Measurements from ENCODE around the gene SIX4. TPM values are rescaled to one million over a fixed set of nuclear protein-coding genes. Genes with fewer than 3 reads are reported as not detected.
"Not testable (repeated sequence)": the region's sequence is repeated elsewhere in the genome, so short reads cannot be mapped to it uniquely, and the experiment has no call there.

The SIX4 gene
- total RNA-seq, 1 donor from 2014 or later: 5.2 TPM

DNA sequence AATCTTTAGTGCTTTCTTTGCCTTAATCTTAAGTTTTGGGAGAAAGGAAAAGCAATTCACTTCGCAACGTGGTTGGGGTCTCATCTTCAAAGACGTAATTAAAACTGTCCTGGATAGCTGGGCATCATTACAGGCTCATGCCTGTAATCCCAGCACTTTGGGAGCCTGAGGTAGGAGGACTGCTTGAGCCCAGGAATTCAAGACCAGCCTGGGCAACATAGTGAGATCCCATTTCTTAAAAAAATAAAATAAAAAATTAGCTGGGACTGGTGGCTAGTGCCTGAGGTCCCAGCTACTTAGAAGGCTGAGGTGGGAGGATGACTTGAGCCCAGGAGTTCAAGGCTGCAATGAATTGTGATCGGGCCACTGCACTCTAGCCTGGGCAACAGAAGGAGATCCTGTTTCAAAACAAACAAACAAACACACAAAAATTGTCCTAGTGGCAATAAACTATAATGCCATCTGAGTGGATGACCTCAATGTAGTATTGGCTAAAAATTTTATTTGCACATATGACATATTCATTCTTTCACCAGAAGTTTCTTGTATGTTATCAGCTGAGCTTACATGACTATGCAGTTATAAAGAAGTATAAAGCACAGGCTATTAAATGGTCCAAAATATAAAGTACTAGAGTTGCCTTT, 8.8 kb upstream of the SIX4 start:
- Mint-ChIP-seq H3K27ac (ENCODE audit: unreplicated experiment) (no peak overlapping the region), H3K36me3 (ENCODE audit: low read depth) (no peaks in the 10 kb centered on the region), H3K4me1 (peaks cover 20% of the 10 kb centered on the region), H3K4me3 (peak overlapping the region; percentile 35), H3K9me3 (no peaks in the 10 kb centered on the region), H3K27me3 (ENCODE audit: low read depth) (peaks cover 50% of the 10 kb centered on the region)
- TF ChIP-seq, protein P1, sequence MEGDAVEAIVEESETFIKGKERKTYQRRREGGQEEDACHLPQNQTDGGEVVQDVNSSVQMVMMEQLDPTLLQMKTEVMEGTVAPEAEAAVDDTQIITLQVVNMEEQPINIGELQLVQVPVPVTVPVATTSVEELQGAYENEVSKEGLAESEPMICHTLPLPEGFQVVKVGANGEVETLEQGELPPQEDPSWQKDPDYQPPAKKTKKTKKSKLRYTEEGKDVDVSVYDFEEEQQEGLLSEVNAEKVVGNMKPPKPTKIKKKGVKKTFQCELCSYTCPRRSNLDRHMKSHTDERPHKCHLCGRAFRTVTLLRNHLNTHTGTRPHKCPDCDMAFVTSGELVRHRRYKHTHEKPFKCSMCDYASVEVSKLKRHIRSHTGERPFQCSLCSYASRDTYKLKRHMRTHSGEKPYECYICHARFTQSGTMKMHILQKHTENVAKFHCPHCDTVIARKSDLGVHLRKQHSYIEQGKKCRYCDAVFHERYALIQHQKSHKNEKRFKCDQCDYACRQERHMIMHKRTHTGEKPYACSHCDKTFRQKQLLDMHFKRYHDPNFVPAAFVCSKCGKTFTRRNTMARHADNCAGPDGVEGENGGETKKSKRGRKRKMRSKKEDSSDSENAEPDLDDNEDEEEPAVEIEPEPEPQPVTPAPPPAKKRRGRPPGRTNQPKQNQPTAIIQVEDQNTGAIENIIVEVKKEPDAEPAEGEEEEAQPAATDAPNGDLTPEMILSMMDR (conservative IDR thresholded peaks at IDR 0.05): no peak
- DNase-seq (ENCODE audit: low read depth, low spot score): no peak

DNA sequence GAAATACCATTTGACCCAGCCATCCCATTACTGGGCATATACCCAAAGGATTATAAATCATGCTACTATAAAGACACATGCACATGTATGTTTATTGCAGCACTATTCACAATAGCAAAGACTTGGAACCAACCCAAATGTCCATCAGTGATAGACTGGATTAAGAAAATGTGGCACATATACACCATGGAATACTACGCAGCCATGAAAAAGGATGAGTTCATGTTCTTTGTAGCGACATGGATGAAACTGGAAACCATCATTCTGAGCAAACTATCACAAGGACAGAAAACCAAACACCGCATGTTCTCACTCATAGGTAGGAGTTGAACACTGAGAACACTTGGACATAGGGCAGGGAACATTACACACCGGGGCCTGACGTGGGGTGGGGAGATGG, 7.1 kb upstream of the SIX4 start:
- H3K4me3 Mint-ChIP-seq; H3K27ac Mint-ChIP-seq (ENCODE audit: unreplicated experiment); DNase-seq (ENCODE audit: low read depth, low spot score); H3K36me3 Mint-ChIP-seq (ENCODE audit: low read depth); H3K9me3 Mint-ChIP-seq: not testable (repeated sequence)
- Mint-ChIP-seq H3K4me1 (peaks cover 17% of the 10 kb centered on the region), H3K27me3 (ENCODE audit: low read depth) (peaks cover 64% of the 10 kb centered on the region)

DNA sequence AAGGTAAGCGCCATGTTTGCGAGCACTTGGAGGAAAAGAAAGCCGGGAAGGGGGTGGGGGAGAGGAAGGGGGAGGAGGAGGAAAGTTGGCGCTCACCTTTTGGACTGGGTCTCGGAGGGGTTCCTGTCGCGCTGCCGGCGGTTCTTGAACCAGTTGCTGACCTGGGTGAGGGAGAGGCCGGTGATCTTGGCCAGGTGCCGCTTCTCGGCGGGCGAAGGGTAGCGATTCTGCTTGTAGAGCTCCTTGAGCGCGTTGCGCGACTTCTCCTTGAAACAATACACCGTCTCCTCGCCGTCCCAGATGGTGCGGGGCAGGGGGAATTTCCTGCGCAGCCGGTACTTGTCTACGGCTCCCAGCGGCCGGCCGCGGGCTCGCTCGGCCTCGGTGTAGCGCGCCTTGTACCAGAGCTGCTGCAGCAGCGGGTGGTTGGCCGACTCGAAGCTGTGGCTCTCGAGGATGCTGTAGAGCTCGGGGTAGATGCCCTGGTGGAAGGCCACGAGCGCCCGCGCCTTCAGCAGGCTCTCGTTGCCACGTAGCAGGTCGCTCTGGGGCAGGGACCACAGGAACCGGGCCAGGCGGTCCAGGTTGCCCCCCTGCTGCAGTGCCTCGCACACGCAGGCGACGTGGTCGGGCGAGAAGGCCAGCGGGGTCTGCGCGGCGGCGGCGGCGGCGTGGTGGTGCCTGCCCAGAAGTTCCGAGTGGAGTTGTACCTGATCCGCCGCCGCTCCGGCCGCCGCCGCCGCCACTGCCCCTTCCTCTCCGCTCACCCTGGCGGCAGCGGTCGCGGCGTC, 840 bp downstream of the SIX4 start:
- Mint-ChIP-seq H3K27me3 (ENCODE audit: low read depth) (peaks cover 71% of the 10 kb centered on the region), H3K27ac (ENCODE audit: unreplicated experiment) (no peak overlapping the region), H3K9me3 (no peaks in the 10 kb centered on the region), H3K4me1 (peaks cover 22% of the 10 kb centered on the region), H3K4me3 (peak overlapping the region; percentile 100), H3K36me3 (ENCODE audit: low read depth) (no peaks in the 10 kb centered on the region)
- TF ChIP-seq, protein P1 (conservative IDR thresholded peaks at IDR 0.05): no peak
- DNase-seq (ENCODE audit: low read depth, low spot score): peak; percentile 40

DNA sequence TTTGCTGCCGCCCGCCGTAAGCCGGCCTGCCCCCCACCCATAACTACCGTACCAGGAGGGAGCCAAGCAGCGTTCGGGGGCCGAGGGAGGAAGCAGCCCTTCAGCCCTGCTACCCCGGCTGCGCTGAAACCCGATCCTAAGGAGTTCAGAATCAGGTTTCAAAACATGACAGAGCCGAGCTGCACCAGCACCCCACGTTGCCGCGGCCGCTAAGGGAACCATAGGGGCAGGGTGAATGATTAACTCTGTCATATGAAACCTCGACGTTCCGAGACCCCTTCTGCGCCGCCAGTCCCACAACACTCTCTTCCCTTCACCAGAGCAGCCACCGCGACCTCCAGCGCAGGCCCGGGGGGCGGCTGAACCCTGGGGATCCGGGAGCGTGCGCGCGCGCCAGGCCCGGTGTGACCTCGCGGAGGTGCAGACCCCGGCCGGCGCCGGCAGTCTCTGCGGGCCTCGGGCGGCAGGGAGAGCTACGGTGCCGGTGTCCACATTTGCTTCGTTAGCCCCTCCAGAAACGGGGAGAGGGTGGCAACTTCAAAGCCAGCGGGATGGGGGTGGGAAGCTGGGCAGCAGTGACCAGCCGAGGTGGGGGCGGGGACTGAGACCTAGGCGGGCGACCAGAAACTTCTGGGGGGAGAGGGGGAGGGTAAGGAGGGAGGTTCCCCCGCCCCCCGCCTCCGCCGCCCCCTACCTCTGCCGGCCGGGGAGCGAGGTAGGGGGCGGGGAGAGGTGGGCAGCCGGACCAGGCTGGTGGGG, 1.6 kb downstream of the SIX4 start:
- TF ChIP-seq, protein P1 (conservative IDR thresholded peaks at IDR 0.05): no peak

DNA sequence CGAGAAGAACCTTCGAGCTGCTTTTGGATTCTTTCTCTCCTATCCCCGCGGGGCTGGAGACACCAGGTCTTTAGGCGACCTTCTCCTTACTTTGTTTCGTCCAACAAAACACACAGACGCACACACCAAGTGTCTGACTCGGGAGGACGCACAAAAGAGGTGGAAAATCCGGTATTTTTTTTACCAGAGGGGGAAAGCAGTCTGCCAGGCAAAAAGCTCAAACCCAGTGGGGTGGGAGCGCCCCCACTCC, 2.1 kb downstream of the SIX4 start:
- Mint-ChIP-seq H3K27me3 (ENCODE audit: low read depth) (peaks cover 60% of the 10 kb centered on the region), H3K27ac (ENCODE audit: unreplicated experiment) (no peak overlapping the region), H3K4me3 (peak overlapping the region; percentile 98), H3K4me1 (peaks cover 22% of the 10 kb centered on the region), H3K9me3 (no peaks in the 10 kb centered on the region), H3K36me3 (ENCODE audit: low read depth) (no peaks in the 10 kb centered on the region)
- DNase-seq (ENCODE audit: low read depth, low spot score): peak; percentile 4
- TF ChIP-seq, protein P1 (conservative IDR thresholded peaks at IDR 0.05): no peak

More for the DNA sequence above, 1.6 kb downstream of the SIX4 start:
- H3K27me3 Mint-ChIP-seq (ENCODE audit: low read depth): peaks cover 65% of the 10 kb centered on the region
- DNase-seq (ENCODE audit: low read depth, low spot score): peak; percentile 43
- peak overlapping the region; percentile 98 for H3K4me3 Mint-ChIP-seq
- H3K36me3 Mint-ChIP-seq (ENCODE audit: low read depth): no peaks in the 10 kb centered on the region
- H3K9me3 Mint-ChIP-seq: no peaks in the 10 kb centered on the region
- no peak overlapping the region for H3K27ac Mint-ChIP-seq (ENCODE audit: unreplicated experiment)
- H3K4me1 Mint-ChIP-seq: peaks cover 22% of the 10 kb centered on the region

Data from neural crest cell (in vitro differentiated cells).